GM18873 (cell line): Measurements from ENCODE around the gene RIMS1.
A peak's percentile ranks its signal among the peaks of the same experiment; 100 is the strongest.

Source experiments
- ATAC-seq: cut with Tn5 transposase; IDR thresholded peaks from one replicate; pipeline ENCODE4 v1.9.1; 2021; ENCODE audit warnings: mild to moderate bottlenecking, moderate library complexity, moderate number of reproducible peaks; ENCODE audit not compliant: unreplicated experiment, low FRiP score

The RIMS1 gene, protein sequence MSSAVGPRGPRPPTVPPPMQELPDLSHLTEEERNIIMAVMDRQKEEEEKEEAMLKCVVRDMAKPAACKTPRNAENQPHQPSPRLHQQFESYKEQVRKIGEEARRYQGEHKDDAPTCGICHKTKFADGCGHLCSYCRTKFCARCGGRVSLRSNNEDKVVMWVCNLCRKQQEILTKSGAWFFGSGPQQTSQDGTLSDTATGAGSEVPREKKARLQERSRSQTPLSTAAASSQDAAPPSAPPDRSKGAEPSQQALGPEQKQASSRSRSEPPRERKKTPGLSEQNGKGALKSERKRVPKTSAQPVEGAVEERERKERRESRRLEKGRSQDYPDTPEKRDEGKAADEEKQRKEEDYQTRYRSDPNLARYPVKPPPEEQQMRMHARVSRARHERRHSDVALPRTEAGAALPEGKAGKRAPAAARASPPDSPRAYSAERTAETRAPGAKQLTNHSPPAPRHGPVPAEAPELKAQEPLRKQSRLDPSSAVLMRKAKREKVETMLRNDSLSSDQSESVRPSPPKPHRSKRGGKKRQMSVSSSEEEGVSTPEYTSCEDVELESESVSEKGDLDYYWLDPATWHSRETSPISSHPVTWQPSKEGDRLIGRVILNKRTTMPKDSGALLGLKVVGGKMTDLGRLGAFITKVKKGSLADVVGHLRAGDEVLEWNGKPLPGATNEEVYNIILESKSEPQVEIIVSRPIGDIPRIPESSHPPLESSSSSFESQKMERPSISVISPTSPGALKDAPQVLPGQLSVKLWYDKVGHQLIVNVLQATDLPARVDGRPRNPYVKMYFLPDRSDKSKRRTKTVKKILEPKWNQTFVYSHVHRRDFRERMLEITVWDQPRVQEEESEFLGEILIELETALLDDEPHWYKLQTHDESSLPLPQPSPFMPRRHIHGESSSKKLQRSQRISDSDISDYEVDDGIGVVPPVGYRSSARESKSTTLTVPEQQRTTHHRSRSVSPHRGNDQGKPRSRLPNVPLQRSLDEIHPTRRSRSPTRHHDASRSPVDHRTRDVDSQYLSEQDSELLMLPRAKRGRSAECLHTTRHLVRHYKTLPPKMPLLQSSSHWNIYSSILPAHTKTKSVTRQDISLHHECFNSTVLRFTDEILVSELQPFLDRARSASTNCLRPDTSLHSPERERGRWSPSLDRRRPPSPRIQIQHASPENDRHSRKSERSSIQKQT (N-terminal part only)

DNA sequence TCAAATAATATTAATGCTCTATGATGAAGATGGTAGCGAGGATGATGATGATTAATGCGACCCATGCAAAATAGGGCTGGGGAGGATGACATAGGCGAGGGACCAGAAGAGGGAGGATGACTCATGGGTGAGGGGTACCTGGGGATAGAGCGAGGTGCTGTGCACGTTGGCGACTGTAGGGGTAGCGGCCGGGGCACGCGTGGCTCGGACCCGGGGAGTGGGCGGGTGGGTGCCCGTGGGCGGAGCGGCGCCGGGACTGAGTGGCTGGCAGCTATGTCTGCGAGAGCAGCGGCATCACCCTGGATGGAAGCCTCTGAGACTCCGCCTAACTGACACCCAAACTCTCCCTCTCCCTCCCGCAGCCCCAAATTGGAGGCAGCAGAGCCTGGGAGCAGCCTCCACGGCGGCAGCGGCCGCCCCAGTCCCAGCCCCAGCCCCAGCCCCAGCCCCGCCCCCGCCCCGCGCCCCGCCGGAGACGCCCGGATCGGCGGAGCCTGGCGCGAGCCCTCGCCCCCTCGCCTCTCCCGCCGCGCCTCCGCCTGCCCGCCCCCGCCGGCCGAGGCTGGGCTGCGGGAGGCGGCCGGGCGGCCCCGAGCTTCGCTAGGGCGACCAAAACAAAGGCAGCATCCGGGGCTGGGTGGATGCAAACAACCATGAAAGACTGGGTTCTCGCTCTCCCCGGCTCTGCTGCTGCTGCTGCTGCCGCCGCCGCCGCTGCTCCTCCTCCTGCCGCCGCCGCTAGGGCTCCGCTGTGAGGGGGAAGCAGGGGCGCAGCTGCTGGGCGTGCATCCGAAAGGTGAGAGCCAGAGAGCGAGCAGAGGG is at the start of gene RIMS1:
RIMS1 (plus strand) TSS at position 367 of the 822 bp plus-strand sequence. CDS start 474 bp downstream, outside the sequence.
- ATAC-seq: peak; percentile 71

DNA sequence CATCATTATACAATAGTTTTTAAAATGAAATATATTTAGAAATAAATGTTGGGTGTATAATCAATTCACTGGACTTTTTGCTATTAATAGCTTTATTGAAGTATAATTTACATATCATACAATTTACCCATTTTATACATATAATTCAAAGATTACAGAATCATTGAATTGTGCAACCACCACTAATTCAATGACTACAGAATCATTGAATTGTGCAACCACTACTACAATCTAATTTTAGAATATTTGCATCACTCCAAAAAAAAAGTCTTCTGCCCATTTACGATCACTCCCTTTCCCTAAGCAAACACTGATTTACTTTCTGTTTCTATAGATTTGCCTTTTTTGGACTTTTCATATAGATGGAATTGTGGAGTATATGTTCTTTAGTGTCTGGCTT is 35.1 kb upstream of the RIMS1 start:
- ATAC-seq: no peak

DNA sequence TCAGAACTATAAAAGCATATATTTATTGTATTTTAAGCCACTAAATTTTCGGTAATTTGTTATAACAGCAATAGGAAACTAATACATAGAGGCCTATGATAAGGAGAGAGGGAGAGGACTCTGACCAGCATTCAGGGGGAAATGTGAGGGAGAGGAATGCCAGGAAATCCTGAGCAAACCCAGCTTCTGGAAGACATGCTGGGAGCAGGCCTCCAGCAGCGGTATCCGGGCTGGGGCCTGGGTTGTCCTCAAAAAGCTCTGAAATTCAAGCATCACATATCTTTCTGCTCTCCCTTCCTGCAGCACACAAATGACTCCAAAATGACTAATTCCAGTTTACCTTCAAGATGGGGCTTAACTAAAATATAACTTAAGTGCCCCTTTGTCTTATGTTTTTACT is 33.4 kb upstream of the RIMS1 start:
- no peak for ATAC-seq

DNA sequence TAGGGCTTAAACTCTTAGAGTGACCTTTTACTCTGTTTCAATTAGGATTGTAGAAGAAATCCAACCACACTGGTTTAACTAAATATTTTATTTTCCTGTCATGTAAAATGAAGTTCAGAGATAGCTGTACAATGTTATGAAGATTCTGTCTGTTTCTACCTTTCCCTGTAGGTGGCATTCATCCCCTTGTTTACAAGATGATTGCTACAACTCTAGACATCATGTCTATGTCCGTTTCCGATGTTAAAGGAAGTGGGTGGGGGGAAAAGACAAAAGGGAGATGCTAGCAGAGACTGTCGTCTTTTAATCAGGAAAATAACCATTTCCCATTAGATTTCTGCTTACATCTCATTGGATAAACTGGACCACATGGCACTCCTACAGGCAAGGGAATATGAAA is 30.9 kb upstream of the RIMS1 start:
- no peak for ATAC-seq

DNA sequence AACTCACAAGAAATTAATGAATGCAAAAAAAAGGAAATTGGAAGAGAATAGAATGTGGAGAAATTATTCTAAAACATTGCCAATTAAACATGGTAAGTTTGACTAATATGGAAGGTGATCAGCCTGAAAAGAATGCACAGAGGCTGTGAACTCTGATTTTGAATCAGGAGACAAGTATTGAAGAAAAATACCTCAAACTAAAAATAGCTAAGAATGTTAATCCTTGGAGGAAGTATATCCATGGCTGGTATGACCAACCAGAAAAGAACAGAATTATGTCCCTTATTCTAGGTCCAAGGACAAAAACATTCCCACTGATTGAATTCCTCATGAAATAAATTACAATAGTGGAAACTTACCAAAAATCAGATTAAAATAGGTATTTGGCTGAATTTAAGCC is 7.3 kb upstream of the RIMS1 start:
- ATAC-seq: no peak

DNA sequence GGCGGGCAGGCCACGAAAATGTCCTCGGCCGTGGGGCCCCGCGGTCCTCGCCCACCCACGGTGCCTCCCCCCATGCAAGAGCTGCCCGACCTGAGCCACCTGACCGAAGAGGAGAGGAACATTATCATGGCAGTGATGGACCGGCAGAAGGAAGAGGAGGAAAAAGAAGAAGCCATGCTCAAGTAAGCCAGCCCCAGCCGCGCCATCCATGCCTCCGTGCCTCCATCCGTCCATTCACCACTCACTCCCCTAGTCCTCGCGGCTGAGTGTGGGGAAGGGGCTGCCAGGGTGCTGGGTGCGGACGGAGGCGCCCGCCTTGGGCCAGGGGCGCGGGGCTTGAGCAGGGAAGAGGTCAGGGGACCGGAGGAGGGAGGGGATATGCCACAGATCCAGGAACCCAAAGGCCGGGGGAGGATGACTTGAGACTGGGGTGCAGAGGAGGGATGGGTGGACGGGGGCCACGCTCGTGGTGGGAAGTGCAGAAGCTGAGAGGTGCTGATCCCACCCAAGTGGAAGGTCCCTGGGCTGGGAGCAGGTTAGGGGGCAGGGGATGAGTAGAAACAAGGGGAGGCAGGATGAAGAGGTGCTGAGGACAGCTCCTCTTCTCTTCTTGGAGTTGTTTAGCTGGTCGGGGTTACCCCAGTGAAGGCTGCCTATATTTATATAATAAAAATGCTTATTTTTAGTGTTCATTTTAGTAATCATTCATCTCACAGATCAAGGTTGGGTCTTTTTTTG is 825 bp downstream of the RIMS1 start:
- no peak for ATAC-seq

DNA sequence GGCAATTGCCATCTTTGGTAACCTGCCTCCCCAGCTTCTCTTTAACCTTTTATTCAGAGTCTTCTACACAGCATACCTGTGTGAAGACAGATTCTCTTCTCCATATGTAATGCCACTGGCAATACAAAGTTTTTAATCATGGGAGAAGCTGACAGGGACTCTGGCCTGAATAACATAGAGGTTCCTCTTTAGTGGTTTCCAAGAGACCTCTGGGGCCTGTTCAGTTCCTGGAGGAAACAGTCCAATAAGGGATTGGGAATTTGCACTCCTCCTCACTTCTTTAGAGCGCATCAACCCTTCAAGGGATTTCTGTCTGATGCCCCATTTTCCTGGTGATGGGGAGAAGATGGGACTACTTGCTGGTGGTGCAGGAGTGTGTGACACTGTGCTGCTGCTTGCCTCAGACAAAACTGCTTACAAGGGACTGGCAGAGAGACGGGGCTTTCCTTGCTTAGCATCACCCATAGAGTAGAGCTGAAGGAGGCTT is 1.4 kb downstream of the RIMS1 start:
- ATAC-seq: no peak

DNA sequence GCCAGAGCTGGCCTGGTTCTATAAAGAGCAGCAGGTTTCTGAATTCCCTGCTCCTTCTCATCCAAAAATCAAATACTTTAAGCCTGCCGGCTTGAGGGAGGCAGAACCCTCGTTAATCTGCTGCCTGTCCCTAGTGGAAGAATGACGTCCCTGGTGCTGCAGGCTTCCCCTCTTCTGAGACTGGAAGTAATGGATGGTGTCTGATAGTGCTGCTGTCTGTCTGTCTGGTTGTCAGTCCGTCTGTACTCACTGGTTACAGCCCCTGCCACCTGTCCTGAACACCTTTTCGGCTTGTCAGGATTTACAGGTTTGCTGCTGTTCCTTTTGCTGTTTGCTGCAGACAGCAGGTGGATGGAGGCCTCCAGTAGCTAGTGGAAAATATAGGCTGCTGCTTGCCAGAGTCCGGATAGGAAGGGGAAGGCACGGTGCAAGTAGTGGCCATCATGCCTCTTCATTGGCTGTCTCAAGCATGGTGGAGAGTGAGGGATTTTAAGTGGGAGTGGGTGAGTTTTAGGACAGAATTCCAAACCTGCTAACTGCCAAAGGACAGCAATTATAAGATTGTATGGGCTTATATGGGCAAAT is 2.5 kb downstream of the RIMS1 start:
- ATAC-seq: no peak

DNA sequence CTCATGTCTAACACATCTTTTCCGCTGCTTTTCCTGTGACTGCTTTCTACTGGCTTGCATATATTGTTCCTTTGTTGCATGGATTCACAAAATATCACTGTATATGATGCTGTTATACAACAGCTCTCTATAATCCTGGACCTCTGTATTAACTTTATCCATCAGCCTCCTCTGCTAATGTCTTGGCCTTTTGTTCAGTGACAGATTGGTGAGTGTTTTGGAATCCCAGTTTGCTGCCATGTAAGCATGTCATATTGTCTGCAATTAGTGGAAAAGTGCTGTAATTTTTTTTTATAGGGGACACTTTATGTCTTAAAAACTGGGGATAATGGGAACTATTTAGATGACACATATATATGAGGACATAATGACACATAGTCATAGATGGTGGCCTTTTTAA is 3.0 kb downstream of the RIMS1 start:
- no peak for ATAC-seq

DNA sequence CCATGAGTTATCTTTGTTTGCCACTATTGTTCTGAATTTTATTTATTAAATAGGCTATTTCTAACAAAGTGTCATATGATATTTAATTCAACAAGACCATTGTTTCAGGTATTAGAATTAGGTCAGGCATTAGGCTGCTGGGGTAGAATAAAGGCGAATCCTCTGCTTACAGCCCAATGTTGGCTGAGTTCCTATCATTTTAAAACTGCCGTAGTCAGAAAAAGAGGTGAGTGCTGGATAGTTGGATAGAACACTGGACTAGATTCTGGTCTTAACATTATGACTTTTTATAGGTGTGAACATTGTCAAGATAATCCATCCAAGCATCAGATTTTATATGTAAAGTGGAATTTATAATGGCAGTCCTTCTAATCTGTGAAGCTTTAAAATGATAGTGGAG is 6.3 kb downstream of the RIMS1 start:
- no peak for ATAC-seq

DNA sequence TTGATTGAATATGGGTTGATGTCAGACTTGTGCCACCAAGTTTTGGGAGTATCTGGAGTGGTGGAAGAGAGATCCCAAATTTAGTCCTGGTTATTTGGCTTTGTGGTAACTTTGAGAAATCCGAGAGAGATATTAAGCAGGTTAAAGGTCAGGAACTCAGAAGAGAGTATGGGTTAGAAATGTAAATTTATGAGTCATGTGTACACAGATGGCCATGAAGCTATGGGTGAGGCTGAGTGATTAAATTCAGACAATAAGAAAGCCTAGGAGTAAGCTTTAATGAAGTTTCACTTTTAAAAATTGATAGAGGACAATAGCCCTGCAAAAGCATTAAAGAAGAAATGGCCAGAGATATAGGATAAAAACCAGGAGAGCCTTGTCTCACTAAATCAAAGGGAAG is 14.3 kb downstream of the RIMS1 start:
- ATAC-seq: no peak

DNA sequence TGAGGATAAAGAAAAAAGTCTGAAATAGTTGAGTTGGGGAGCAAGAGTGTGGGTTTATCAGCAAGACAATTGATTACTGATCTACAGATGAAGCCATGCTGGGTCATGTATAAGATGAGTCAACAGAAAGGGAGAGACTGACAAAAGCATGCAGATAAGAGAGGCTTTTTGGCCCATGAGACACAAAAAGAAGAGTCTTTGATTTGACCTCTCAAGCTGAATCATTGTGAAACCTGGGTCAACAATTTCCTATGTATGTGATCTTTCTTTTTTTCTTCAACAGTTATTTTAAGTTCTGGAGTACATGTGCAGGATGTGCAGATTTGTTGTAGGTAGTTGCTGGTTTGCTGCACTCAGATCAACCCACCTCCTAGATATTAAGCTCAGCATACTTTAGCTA is 15.9 kb downstream of the RIMS1 start:
- peak; percentile 86 for ATAC-seq

DNA sequence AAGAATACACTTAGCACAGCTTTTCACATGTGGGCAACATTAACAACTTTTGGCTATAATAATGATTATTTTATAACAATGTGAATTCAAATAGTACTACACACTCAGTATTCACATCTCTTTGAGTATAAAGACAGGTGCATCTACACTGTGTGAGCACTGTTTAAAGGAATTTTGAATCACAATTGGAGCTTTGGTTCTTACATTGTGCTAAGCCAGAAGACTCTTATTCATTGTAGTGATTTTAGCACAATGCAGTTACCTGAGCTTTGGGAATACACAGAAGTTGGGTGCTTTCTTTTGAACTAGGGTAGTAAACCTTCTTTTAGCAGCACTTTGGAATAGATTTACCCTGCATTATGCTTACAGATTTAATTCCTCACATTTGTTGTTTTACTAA is 20.5 kb downstream of the RIMS1 start:
- no peak for ATAC-seq

DNA sequence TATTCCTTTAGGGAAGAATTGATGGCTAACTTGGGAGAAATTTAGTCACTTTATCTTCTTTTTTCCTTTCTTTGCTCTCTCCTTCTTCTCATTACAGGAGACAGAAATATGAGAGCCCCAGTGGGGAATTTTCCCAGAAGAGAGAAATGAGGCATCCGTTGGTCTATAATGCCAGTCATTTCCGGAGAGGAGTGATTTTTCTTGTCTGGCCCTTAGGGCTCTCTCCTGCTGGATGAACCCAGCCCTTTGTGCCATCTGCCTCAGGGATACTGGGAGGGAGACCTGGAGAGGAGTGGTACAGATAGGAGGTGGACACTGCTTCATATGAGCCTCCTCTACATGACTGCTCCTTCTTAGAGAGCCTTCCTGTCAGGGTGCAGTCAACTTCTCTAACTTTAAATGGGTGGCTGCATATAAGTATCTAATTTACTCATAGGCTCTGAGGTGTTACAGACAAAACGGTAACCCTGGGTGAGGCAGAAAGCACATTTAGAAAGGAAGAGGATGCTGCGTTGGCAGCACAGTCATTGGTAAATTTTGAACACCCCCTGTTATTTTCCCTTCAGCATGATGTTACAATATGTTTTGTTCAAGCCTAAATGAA is 21.9 kb downstream of the RIMS1 start:
- ATAC-seq: peak; percentile 88

DNA sequence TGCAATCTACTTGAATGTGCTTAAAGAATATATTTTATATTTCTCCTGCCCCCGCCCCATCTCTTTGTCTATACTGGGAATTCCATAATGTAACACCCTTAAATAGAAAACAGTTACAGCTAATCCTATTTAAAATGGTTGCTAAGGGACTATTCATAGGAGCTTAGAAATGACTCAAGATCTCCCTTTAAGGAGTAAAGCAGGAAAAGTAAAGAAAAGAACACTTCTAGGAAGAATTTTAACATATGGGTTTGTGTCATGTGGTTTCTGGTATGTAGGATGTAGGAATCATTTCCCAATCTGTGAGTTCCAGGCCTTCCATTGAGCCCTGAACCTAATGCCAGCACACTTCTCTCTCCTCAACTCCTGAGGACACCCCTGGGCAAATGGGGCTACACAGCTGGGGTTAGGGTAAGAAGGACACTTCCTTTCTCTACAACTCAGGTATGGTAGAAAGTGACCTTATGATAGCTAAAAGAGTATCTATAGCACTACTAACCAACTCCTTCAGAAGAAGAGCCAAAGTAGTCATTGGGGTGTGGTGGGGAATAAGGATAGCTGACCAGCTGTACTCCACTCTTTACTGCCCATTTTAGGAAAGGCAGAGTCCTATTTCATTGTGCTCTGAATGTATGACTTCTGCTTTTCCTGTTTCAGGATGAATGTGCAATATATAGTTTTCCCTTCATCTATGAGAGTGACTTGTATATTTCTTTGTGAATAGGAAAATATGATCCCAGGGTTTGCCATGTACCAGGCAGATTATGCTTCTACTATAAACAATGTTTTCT is 27.3 kb downstream of the RIMS1 start:
- no peak for ATAC-seq

DNA sequence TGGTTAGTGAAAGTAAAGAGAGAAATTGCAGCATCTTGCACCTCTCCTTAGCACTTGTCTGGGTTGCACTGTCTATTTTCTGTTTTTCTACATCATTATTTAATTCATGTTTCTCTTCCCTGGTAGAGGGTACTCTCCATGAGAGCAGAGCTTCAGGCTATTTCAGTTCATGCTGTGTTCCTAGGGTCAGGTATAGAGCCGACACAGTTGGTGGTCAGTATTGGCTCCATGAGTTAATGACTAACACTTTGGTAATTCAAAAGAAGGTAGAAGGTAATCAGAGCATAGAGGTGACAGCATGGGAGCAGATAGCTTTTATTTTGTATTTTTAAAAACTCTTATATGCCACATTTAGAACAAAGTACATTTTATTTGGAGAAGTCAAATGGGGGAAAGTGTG is 42.7 kb downstream of the RIMS1 start:
- ATAC-seq: no peak

DNA sequence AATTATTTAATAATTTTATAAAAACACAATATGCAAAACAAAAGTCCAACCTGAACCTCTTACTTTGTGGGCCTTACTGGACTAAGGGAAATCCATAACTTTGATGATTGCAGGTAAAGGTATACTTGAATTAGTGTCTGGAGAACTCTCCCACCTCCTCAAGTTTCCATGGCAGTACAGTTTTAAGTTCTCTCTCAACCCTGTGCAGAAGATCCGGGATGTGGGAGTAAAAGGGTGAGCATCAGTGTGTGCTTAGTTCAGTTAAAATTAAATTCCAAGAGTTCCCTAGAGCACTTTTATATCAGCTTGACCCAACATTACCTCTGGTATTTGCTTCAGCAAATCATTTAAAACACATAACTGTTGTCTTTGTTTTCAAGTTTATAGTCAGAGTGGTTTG is 47.5 kb downstream of the RIMS1 start:
- no peak for ATAC-seq

DNA sequence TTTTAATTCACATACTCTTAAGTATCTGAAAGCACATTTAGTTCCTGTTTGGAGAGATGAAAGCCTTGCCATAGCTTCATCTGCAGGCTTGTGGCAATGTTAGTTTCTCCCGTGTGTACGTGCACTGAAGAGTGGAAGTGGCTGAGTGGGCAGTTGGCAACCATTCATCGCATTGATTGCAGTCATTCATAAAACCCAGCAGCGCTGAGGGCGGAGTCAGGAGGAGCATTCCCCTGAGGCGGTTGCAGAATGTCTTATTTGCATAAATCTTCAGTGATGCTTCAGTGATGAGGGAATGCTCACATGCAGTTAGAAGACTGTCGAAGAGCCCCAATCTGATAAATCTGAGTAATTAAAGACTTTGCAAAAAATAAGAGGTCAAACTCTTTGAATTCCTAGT is 79.1 kb downstream of the RIMS1 start:
- ATAC-seq: peak; percentile 75
